Mesothelial cell of epicardium (in vitro differentiated cells): ENCODE measurements around the gene CACNA2D3. TPM values are rescaled to one million over a fixed set of nuclear protein-coding genes. Genes with fewer than 3 reads are reported as not detected.

Experiments
- DNase-seq, 2 experiments: peaks; one replicate each; pipeline ENCODE4 v3.0.0; 2021; ENCODE audit warnings: low spot score in 2 of 2; ENCODE audit not compliant: unreplicated experiment in 2 of 2
- H3K27ac Mint-ChIP-seq: 2 replicates; pipeline ENCODE4 v1.8.0; 2021; ENCODE audit warnings: mixed read lengths
- H3K27me3 Mint-ChIP-seq: 2 replicates; pipeline ENCODE4 v1.8.0; 2021; ENCODE audit warnings: low read depth, mixed read lengths
- H3K36me3 Mint-ChIP-seq: 2 replicates; pipeline ENCODE4 v1.8.0; 2021; ENCODE audit warnings: mixed read lengths
- H3K4me1 Mint-ChIP-seq: 2 replicates; pipeline ENCODE4 v1.8.0; 2021; ENCODE audit warnings: mixed read lengths
- H3K4me3 Mint-ChIP-seq: 2 replicates; pipeline ENCODE4 v1.8.0; 2021; ENCODE audit warnings: mild to moderate bottlenecking, moderate library complexity, mixed read lengths
- H3K9me3 Mint-ChIP-seq: 2 replicates; pipeline ENCODE4 v1.8.0; 2021; ENCODE audit warnings: mixed read lengths
- CTCF ChIP-seq: fragments of 200-600 bp; sonication (generic); IDR thresholded peaks from one replicate; pipeline ENCODE4 v1.5.0; 2021; ENCODE audit warnings: antibody characterized with exemption; ENCODE audit not compliant: unreplicated experiment
- total RNA-seq: library from RNA; stranded (reverse); gene quantifications from 3 replicates; pipeline ENCODE4 v1.2.1, GENCODE V29; 2021

CACNA2D3 gene
- total RNA-seq, 1 donor from 2014 or later: 2.3 TPM

DNA sequence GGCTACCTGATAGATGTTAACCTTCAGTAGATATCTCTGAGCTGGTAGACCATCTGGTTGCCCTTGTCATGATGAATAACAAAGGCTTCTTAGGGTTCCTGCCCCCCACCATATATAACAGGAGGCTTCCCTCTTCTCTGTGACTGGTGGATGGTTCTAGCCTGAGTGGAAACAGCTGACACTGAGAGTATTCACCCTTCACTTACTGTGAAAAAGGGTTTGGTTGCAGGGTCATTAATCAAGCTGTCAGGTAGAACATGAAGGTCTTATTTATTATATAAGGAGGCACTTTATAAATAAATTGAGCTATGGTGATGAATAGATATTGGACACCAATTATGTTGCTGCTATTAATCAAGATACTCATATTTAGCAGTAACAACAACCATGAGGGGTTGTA is 58.6 kb downstream of the CACNA2D3 start:
- Mint-ChIP-seq H3K9me3 (no peaks in the 10 kb centered on the region), H3K4me1 (no peaks in the 10 kb centered on the region), H3K27me3 (peaks cover 47% of the 10 kb centered on the region), H3K27ac (no peak overlapping the region), H3K36me3 (no peaks in the 10 kb centered on the region), H3K4me3 (no peak overlapping the region)
- no peak for TF ChIP-seq CTCF
- DNase-seq: no peak

DNA sequence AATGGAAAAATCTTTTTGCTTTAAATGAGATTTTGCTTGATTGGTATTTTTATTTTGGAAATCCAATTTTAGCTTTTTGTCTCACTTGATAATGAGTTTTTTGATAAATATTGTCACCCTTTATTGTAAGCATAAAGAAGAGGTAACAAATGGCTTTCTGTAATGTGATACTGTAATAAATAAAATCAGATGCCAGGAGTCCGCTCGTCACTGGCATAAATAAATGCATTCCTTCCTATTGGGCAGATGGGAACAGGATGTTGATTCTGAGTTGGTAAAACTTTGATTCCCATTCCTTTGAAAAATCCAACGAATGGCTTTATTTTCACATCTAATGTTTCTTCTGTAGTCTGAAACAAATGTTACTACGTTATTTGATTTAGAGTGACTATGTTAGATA is 59.9 kb downstream of the CACNA2D3 start:
- H3K4me1 Mint-ChIP-seq: no peaks in the 10 kb centered on the region
- no peaks in the 10 kb centered on the region for H3K36me3 Mint-ChIP-seq
- H3K27ac Mint-ChIP-seq: no peak overlapping the region
- H3K27me3 Mint-ChIP-seq: peaks cover 40% of the 10 kb centered on the region
- DNase-seq: no peak
- H3K4me3 Mint-ChIP-seq: no peak overlapping the region
- no peak for TF ChIP-seq CTCF
- no peaks in the 10 kb centered on the region for H3K9me3 Mint-ChIP-seq

DNA sequence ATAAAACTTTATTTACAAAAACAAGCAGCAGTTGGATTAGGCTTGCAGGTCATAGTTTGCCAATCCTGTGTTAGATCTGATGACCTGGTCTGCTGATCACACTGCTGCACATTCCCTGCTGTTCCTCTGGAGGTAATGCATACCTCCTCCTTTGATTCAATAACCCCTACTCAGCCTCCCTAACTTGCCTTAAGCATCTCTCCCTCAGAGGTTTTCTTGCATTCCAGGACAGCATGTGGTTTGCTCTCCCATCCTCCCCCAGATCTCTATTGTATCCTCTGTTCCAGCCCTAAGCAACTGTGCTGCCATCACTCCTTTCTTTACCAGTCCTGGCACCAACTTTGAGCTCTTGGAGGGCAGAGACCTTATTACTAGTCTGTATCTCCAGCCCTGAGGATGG is 63.4 kb downstream of the CACNA2D3 start:
- Mint-ChIP-seq H3K27ac (no peak overlapping the region), H3K4me1 (no peaks in the 10 kb centered on the region), H3K27me3 (peaks cover 27% of the 10 kb centered on the region), H3K9me3 (no peaks in the 10 kb centered on the region), H3K4me3 (no peak overlapping the region), H3K36me3 (no peaks in the 10 kb centered on the region)
- TF ChIP-seq CTCF: no peak
- DNase-seq: no peak

DNA sequence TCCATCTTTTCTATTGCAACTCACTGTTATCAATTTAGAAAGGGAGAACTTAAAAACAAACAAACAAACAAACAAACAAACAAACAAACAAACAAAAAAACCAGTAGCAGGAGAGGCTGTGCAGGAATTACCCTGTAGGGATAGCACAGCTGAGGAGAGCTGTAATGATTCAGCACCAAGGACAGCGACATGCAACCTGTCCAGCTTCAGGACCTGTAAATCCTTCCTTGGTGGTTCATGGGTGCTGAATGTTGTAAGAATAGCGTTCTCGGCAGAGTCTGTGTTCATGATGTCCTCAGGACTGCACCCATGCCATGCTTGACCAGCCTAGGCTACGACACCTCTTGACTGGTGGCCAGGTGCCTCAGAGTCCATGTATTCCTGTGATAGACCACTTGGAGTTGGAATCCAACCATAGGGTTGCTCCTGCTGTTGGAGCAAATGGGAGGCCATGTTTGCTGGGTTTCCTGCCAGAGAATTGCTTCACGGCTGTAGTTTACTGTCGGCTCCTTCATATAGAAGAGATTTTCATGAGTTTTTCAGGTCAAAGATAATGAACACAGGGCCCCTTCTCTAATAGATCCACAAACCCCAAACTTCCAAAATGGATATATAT is 65.9 kb downstream of the CACNA2D3 start:
- Mint-ChIP-seq H3K27me3 (peaks cover 51% of the 10 kb centered on the region), H3K4me1 (no peaks in the 10 kb centered on the region), H3K27ac (no peak overlapping the region), H3K36me3 (no peaks in the 10 kb centered on the region), H3K9me3 (no peaks in the 10 kb centered on the region), H3K4me3 (no peak overlapping the region)
- DNase-seq: peak; percentile 60 to 73
- TF ChIP-seq CTCF: no peak

GRCh38 chr3:54191220-54191619 is 68.9 kb downstream of the CACNA2D3 start:
- Mint-ChIP-seq H3K27me3 (peaks cover 60% of the 10 kb centered on the region), H3K4me3 (no peak overlapping the region), H3K27ac (no peak overlapping the region), H3K9me3 (no peaks in the 10 kb centered on the region), H3K4me1 (no peaks in the 10 kb centered on the region), H3K36me3 (no peaks in the 10 kb centered on the region)
- no peak for TF ChIP-seq CTCF
- no peak for DNase-seq

DNA sequence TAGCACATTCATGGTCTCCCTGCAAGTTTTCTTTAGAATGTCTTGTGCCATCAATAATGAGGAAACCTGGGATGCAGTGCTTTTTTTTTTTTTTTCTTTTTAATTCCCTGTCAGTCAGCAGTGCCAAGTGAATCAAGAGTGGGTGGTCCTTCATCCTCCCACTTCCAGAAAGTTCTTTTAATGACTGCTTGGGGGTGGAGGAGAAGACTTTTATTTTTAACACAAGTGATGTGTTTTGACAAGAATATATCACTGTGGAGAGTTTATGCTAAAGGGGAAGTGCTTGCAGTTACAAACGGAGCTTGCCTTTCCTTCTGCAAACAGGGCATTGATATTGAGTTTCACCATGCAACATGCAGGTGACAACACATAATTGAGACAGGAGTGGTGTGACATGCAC is 69.7 kb downstream of the CACNA2D3 start:
- Mint-ChIP-seq H3K27ac (no peak overlapping the region), H3K36me3 (no peaks in the 10 kb centered on the region), H3K4me1 (no peaks in the 10 kb centered on the region), H3K27me3 (peaks cover 59% of the 10 kb centered on the region), H3K9me3 (no peaks in the 10 kb centered on the region), H3K4me3 (no peak overlapping the region)
- no peak for DNase-seq
- no peak for TF ChIP-seq CTCF
